Kidney (tissue), 14 donors: ENCODE results near the gene ISM1. TPM values are rescaled to one million over a fixed set of nuclear protein-coding genes. Genes with fewer than 3 reads are reported as not detected.

Source experiments
- DNase-seq, 5 donors: peaks; one replicate each; pipeline ENCODE4 v3.0.0-alpha.2; 2013 to 2020
- FAIRE-seq: peaks from 2 replicates; lab custom pipeline; 2012; peaks lifted over from hg19 to GRCh38; lab: Jason Lieb, UNC
- H3K27ac ChIP-seq, 2 donors: one replicate each; pipeline ENCODE4 v1.7.0; 2013; ENCODE audit warnings: low read depth in 2 of 2, low read length in 2 of 2, inconsistent platforms in 1 of 2
- H3K27me3 ChIP-seq: one replicate; pipeline ENCODE4 v1.7.1; 2013; ENCODE audit warnings: low read length, inconsistent platforms; ENCODE audit not compliant: control insufficient read depth, insufficient read depth
- H3K36me3 ChIP-seq, 3 donors: one replicate each; pipeline versions ENCODE4 v1.7.0 to v1.7.1; 2013; ENCODE audit warnings: low read length in 3 of 3, control low read depth in 1 of 3, inconsistent platforms in 1 of 3; ENCODE audit not compliant: insufficient read depth in 3 of 3, control insufficient read depth in 2 of 3
- H3K4me1 ChIP-seq, 3 donors: one replicate each; pipeline versions ENCODE4 v1.7.0 to v1.7.1; 2013; ENCODE audit warnings: low read length in 3 of 3, inconsistent platforms in 1 of 3, low read depth in 1 of 3; ENCODE audit not compliant: control insufficient read depth in 2 of 3, insufficient read depth in 2 of 3
- H3K4me3 ChIP-seq, 3 donors: one replicate each; pipeline versions ENCODE4 v1.7.0 to v1.8.1; 2013; ENCODE audit warnings: low read length in 3 of 3, control low read depth in 1 of 3, inconsistent platforms in 1 of 3
- H3K9ac ChIP-seq, 3 donors: one replicate each; pipeline versions ENCODE4 v1.7.0 to v1.7.1; 2013; ENCODE audit warnings: low read length in 3 of 3, control low read depth in 1 of 3, inconsistent platforms in 1 of 3
- H3K9me3 ChIP-seq, 3 donors: one replicate each; pipeline versions ENCODE4 v1.7.0 to v1.7.1; 2013; ENCODE audit warnings: low read length in 3 of 3, control low read depth in 1 of 3, inconsistent platforms in 1 of 3; ENCODE audit not compliant: control insufficient read depth in 2 of 3, insufficient read depth in 1 of 3
- CTCF ChIP-seq: IDR thresholded peaks from 3 replicates; pipeline ENCODE4 v1.5.1; 2012; ENCODE audit warnings: mild to moderate bottlenecking, moderate library complexity, borderline replicate concordance; ENCODE audit not compliant: insufficient read depth; ENCODE audit errors: extremely low read depth
- intact Hi-C: fragments of 100-400 bp; cut with DNase I; formaldehyde crosslinking; loops from one replicate; pipeline ENCODE4 v1.11.1; 2022
- polyA plus RNA-seq: library from polyadenylated mRNA; stranded (reverse); fragments of 350-450 nt; fragmentation: Illumina TruSeq; extraction: RNeasy Lipid Tissue Mini Kit (QIAGEN cat#74804); gene quantifications from one replicate; pipeline ENCODE4 v1.2.3, GENCODE V29; 2014; ENCODE audit warnings: low read depth, low replicate concordance; ENCODE audit not compliant: insufficient read depth
- total RNA-seq: library from RNA; stranded (reverse); fragmentation: NEBNext Ultra II Directional; extraction: Animal tissue kit (Norgen Biotek cat#: 25700); gene quantifications from one replicate; pipeline ENCODE4 v1.2.1, GENCODE V29; 2021
- donor health status: control.
- donor health status: control.
- donor health status: control.
- donor health status: control.
- donor health status: control.
- donor health status: DM: yes; HTN: yes; CAD: no.
- donor health status: Normal renal cell carcinoma (clear cell type).

The ISM1 gene
- total and polyA plus RNA-seq, 2 donors from 2014 or later = 2.0 to 2.6 TPM

- Histone ChIP-seq H3K4me1 (no peaks in the 10 kb centered on the region), H3K27ac (no peak overlapping the region), H3K9ac (no peak overlapping the region), H3K4me3 (no peak overlapping the region), H3K36me3 (no peaks in the 10 kb centered on the region), H3K27me3 (no peaks in the 10 kb centered on the region), H3K9me3 (no peaks in the 10 kb centered on the region)
- intact Hi-C loops = no loop called here
- TF ChIP-seq CTCF = no peak
- DNase-seq = no peak
- FAIRE-seq = no peak
These were observed 9.0 kb upstream of the ISM1 start for GRCh38 chr20:13211956-13212618.

DNA sequence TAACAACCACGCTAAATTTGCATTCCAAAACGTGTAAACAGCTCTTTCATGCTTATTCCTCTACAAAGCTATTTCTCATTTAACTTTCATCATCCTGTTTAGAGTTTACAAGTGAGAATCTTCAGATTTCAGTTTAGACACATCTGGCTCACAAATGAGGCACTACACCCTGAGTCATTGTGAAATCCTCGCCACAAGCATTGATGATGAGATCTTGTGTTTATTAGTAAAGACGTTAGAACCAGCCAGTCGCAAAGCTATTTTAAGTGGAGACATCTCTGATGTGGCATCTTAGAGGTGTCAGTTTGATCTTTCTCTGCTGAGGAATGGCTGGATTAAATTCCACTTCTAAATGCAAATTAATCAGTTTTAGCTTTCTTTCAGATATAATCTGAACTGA, 8.3 kb upstream of the ISM1 start:
- no peak overlapping the region for H3K27ac ChIP-seq
- FAIRE-seq = no peak
- H3K9ac ChIP-seq = no peak overlapping the region
- H3K27me3 ChIP-seq = no peaks in the 10 kb centered on the region
- no peak for TF ChIP-seq CTCF
- no peaks in the 10 kb centered on the region for H3K36me3 ChIP-seq
- H3K4me1 ChIP-seq = no peaks in the 10 kb centered on the region
- no peak for DNase-seq
- intact Hi-C loops = no loop called here
- no peak overlapping the region for H3K4me3 ChIP-seq
- no peaks in the 10 kb centered on the region for H3K9me3 ChIP-seq

GRCh38 chr20:13213335-13213734, 7.7 kb upstream of the ISM1 start:
- Histone ChIP-seq H3K36me3 (no peaks in the 10 kb centered on the region), H3K27me3 (peaks cover 2% of the 10 kb centered on the region), H3K9me3 (no peaks in the 10 kb centered on the region), H3K4me1 (no peaks in the 10 kb centered on the region), H3K27ac (no peak overlapping the region), H3K9ac (no peak overlapping the region), H3K4me3 (no peak overlapping the region)
- intact Hi-C loops = no loop called here
- no peak for TF ChIP-seq CTCF
- DNase-seq (no peak), FAIRE-seq (no peak)

GRCh38 chr20:13216533-13216932, 4.5 kb upstream of the ISM1 start:
- no peak for DNase-seq
- Histone ChIP-seq H3K9me3 (no peaks in the 10 kb centered on the region), H3K4me3 (no peak overlapping the region), H3K4me1 (peaks cover 0 to 8% (median 0%) of the 10 kb centered on the region in 3 donors), H3K36me3 (no peaks in the 10 kb centered on the region), H3K27me3 (peaks cover 18% of the 10 kb centered on the region), H3K9ac (no peak overlapping the region), H3K27ac (no peak overlapping the region)
- TF ChIP-seq CTCF = no peak
- intact Hi-C loops = no loop called here
- no peak for FAIRE-seq
